H1 (cell line): ENCODE data around the gene VSIG2. TPM values are rescaled to one million over a fixed set of nuclear protein-coding genes. Genes with fewer than 3 reads are reported as not detected.

Source experiments
- BRCA1 ChIP-seq: IDR thresholded peaks from 2 replicates; pipeline ENCODE4 v1.6.1; 2012; ENCODE audit warnings: low read depth, low read length, improper control_type of control experiment
- CBX5 ChIP-seq: fragments of 300-800, 300-1000 bp; sonication (generic); IDR thresholded peaks from 2 replicates; pipeline ENCODE4 v1.7.1; 2016; ENCODE audit warnings: antibody characterized with exemption, low read length, low read depth
- CHD2 ChIP-seq: IDR thresholded peaks from 2 replicates; pipeline ENCODE4 v1.6.1; 2012; ENCODE audit warnings: low read length, improper control_type of control experiment
- EGR1 ChIP-seq: IDR thresholded peaks from 2 replicates; pipeline ENCODE4 v1.6.1; 2011; ENCODE audit warnings: low read depth, low read length, borderline replicate concordance
- GABPA ChIP-seq: IDR thresholded peaks from 2 replicates; pipeline ENCODE4 v1.6.1; 2011; ENCODE audit warnings: mild to moderate bottlenecking, low read length, moderate library complexity, borderline replicate concordance; ENCODE audit not compliant: insufficient read depth
- KDM4A ChIP-seq: IDR thresholded peaks from one replicate; pipeline ENCODE4 v1.7.1; 2012; ENCODE audit warnings: low read depth, mild to moderate bottlenecking, moderate library complexity, low read length, inconsistent platforms; ENCODE audit not compliant: severe bottlenecking
- NANOG ChIP-seq: IDR thresholded peaks from 2 replicates; pipeline ENCODE4 v1.6.1; 2011; ENCODE audit warnings: low read length, low read depth, mild to moderate bottlenecking, inconsistent platforms; ENCODE audit not compliant: insufficient read depth, poor library complexity, severe bottlenecking
- SIN3A ChIP-seq, 2 experiments: IDR thresholded peaks in 1 of 2; conservative IDR thresholded peaks in 1 of 2; 2 replicates each; pipeline ENCODE4 v1.6.1; 2011 to 2012; ENCODE audit warnings: low read length in 2 of 2, improper control_type of control experiment in 1 of 2, low read depth in 1 of 2, mild to moderate bottlenecking in 1 of 2
- SP1 ChIP-seq: IDR thresholded peaks from 2 replicates; pipeline ENCODE4 v1.6.1; 2011; ENCODE audit warnings: low read depth, low read length
- SP2 ChIP-seq: IDR thresholded peaks from 2 replicates; pipeline ENCODE4 v1.6.1; 2012; ENCODE audit warnings: mild to moderate bottlenecking, low read length, inconsistent platforms
- TAF1 ChIP-seq: IDR thresholded peaks from 2 replicates; pipeline ENCODE4 v1.6.1; 2011; ENCODE audit warnings: mild to moderate bottlenecking, low read depth, low read length
- TCF12 ChIP-seq: IDR thresholded peaks from 2 replicates; pipeline ENCODE4 v1.6.1; 2011; ENCODE audit warnings: low read depth, mild to moderate bottlenecking, low read length
- polyA plus RNA-seq, 7 experiments: library from polyadenylated mRNA; depleted of rRNA in 3 of 7; stranded (reverse) in 5 of 7; unstranded in 2 of 7; fragments of >200 nt in 5 of 7; fragments of 200-250 nt in 2 of 7; gene quantifications; 1 replicate in 5 of 7; 2 replicates in 1 of 7; 4 replicates in 1 of 7; pipeline versions ENCODE4 v1.2.1 to v1.2.3, GENCODE V29; 2011 to 2013; ENCODE audit warnings: missing spikeins in 2 of 7, mixed read lengths in 2 of 7
- total RNA-seq: library from RNA; stranded (reverse); fragmentation: NEBNext Ultra II Directional; extraction: Animal tissue kit (Norgen Biotek cat#: 25700); gene quantifications from 2 replicates; pipeline ENCODE4 v1.2.1, GENCODE V29; 2021
- TF ChIP-seq, protein P1 (sequence below): IDR thresholded peaks from 2 replicates; pipeline ENCODE4 v1.6.1; 2012; ENCODE audit warnings: inconsistent platforms
- TF ChIP-seq, protein P2 (sequence below), 3 experiments: IDR thresholded peaks; 1 replicate in 2 of 3; 2 replicates in 1 of 3; pipeline versions ENCODE4 v1.5.1 to v1.6.1; 2011; ENCODE audit warnings: low read length in 3 of 3, mild to moderate bottlenecking in 3 of 3, inconsistent platforms in 2 of 3, low read depth in 1 of 3, moderate library complexity in 1 of 3; ENCODE audit not compliant: insufficient read depth in 1 of 3; ENCODE audit errors: control extremely low read depth in 1 of 3

The VSIG2 gene
- total and polyA plus RNA-seq, 2 of the 8 experiments (the other 6 are each of a cell fraction or from before 2014, with no cell fraction given): 0.18 TPM; not detected in 1

DNA sequence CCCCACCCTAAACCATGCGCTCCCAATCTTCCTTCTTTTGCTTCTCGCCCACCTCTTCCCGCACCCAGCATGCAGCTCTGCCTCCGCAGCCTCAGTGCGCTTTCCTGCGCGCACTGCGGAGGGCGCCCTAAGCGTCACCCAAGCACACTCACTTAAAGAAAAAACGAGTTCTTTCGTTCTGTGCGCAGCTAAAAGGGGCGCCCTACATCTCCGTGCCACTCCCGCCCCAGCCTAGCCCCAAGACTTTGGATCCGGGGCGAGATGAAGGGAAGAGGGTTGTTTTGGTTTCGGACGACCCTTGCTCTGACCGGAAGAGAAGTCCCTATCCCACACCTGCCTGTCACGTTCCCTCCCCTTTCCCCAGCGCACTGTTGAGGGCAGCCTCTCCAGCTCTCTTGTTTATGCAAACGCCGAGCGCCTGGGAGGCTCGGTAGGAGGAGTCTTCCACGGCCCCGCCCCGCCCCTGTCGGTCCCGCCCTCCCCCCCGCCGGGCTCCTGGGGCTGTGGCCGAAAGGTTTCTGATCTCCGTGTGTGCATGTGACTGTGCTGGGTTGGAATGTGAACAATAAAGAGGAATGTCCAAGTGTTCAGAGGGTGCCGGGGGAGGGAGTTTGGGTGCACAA is 5.3 kb downstream of the VSIG2 start (continued):
- TF ChIP-seq SP2 (no peak), NANOG (no peak), EGR1 (peak; percentile 24), GABPA (no peak), BRCA1 (no peak), SP1 (peak; percentile 64; the same call in 1 of the 2 replicates), TCF12 (0 out of 2 replicates have a peak, but pooled peaks have one; percentile 8), CBX5 (no peak), KDM4A (peak; percentile 82), CHD2 (peak; percentile 23; the same call in 1 of the 2 replicates), SIN3A (conservative IDR thresholded peaks at IDR 0.05 in 1 of 2, IDR thresholded peaks at IDR 0.05 in 1 of 2; ENCODE audit: low read depth in 1 of 2, low read length in 2 of 2) (peak in 1 of 2 experiments; percentile 59; a peak in 2 of 4 replicates), TAF1 (0 out of 2 replicates have a peak, but pooled peaks have one; percentile 28)
- TF ChIP-seq, protein P1, sequence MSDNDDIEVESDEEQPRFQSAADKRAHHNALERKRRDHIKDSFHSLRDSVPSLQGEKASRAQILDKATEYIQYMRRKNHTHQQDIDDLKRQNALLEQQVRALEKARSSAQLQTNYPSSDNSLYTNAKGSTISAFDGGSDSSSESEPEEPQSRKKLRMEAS: peak; percentile 72
- TF ChIP-seq, protein P2, sequence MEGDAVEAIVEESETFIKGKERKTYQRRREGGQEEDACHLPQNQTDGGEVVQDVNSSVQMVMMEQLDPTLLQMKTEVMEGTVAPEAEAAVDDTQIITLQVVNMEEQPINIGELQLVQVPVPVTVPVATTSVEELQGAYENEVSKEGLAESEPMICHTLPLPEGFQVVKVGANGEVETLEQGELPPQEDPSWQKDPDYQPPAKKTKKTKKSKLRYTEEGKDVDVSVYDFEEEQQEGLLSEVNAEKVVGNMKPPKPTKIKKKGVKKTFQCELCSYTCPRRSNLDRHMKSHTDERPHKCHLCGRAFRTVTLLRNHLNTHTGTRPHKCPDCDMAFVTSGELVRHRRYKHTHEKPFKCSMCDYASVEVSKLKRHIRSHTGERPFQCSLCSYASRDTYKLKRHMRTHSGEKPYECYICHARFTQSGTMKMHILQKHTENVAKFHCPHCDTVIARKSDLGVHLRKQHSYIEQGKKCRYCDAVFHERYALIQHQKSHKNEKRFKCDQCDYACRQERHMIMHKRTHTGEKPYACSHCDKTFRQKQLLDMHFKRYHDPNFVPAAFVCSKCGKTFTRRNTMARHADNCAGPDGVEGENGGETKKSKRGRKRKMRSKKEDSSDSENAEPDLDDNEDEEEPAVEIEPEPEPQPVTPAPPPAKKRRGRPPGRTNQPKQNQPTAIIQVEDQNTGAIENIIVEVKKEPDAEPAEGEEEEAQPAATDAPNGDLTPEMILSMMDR (IDR thresholded peaks at IDR 0.05; ENCODE audit: control extremely low read depth in 1 of 3, insufficient read depth in 1 of 3, low read depth in 1 of 3, low read length in 3 of 3): peak; percentile 39 to 73 (median 71); a peak in 3 of 4 replicates
